Amygdala (tissue), 56 donors: ENCODE data around the gene CDPF1.
A peak's percentile ranks its signal among the peaks of the same experiment; 100 is the strongest.
"Not testable (repeated sequence)": the region's sequence is repeated elsewhere in the genome, so short reads cannot be mapped to it uniquely, and the experiment has no call there.

Experiments
- DNase-seq, 56 donors: peaks; one replicate each; lab custom pipeline; 2025; lab: John Stamatoyannopoulos, UW

CDPF1 gene

DNA sequence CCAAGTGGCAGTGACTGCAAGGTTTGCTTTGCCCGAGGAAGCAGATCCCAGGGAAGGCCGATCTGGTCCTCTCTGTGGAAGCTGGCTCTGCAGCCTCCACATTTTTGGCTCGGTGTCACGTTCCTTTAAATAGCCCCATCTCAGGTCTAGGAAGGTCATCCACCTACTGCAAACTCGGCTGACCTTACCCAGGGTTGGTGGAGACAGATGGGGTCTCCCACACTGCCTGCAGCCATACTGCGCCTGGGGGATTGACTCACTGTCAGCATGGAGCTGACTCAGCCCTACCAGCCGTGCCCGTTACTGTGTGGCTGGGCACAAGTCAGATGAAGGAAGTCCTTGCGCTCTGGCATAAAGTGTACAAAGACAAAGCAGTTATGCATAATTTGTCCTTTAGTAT, 16.9 kb downstream of the CDPF1 start:
- DNase-seq: peak in 27 of 56 donors; percentile 8 to 53 (median 41)

GRCh38 chr22:46230262-46230901, 19.7 kb downstream of the CDPF1 start:
- no peak for DNase-seq

- no peak for DNase-seq
These were observed 20.4 kb downstream of the CDPF1 start for GRCh38 chr22:46229701-46230100.

DNA sequence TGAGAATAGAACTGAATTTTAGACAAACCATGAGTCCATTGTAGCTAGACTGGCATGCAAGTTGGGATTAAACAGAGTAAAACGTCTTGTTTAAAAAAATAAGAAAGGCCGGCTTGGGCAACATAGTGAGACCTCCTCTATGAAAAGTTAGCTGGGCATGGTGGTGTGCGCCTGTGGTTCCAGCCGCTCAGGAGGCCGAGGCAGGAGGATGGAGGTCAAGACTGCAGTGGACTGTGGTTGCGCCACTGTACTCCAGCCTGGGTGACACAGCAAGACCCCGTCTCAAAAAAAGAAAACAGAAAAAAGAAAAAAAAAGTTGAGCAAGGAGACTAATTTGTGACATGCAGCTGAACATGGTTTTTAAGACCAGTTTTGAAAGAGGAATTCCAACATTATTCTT, 23.5 kb downstream of the CDPF1 start:
- DNase-seq: no peak

- DNase-seq: no peak
These were observed 24.5 kb downstream of the CDPF1 start for GRCh38 chr22:46225631-46226030.

GRCh38 chr22:46224898-46225290, 25.2 kb downstream of the CDPF1 start:
- no peak for DNase-seq

DNA sequence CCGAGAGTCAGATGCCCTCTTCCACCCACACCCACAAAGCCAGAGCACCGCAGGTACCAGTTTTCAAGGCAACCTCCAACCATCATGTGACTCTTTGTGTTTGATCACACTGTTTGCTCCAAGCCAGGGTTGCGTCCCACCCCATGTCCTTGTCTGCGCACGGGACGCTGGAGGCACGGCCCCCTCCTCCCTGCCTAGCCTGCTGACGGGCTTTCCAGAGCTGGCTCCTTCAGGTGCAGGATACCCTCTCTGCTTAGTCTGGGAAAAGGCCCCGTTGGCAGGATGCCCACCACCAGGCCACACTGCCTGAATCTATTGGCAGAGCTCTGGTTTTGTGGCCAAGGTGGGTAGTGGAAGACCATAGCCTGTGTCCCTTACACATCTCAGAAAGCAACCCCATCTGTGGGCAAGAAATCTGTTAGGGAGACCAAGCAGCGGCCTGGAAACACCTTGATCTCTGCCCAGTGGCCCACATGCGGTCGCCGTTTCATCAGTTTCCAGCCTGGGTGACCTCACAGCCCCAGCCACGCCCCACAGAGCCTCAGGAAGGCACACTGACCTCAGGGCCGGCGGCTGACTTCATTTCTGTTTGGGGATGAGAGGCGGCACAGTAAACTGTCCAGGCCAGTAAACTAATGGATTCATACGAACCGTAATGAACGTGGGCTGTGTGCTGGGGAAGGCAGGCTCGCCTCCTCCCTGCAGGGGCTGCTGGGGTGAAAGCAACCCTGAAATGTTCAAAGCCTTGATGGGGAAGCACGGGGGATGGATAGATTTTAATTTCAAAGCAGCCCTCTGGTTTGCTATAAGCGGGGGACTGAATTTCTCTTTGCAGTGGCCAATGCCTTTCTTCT, 25.8 kb downstream of the CDPF1 start:
- no peak for DNase-seq

- no peak for DNase-seq
These were observed 29.2 kb downstream of the CDPF1 start for GRCh38 chr22:46220921-46221320.

- DNase-seq: no peak
These were observed 30.5 kb downstream of the CDPF1 start for GRCh38 chr22:46219636-46220035.

GRCh38 chr22:46214616-46215015, 35.5 kb downstream of the CDPF1 start:
- DNase-seq: no peak

GRCh38 chr22:46214149-46214548, 35.9 kb downstream of the CDPF1 start:
- no peak for DNase-seq

DNA sequence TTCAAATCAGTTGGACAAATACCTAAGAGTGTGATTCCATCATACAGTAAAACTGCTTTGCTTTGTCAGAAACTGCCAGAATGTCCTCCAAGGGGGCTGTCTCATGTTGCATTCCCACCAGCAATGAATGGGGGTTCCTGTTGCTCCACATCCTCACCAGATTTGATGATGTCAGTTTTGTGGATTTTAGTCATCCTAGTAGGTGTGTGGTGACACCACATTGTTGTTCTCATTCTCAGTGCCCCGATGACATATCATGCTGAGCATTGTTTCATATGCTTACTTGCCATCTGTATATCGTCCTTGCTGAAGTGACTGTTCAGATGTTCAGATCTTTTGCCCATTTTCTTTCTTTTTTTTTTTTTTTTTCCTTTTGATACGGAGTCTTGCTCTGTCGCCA, 37.0 kb downstream of the CDPF1 start:
- DNase-seq: no peak

DNA sequence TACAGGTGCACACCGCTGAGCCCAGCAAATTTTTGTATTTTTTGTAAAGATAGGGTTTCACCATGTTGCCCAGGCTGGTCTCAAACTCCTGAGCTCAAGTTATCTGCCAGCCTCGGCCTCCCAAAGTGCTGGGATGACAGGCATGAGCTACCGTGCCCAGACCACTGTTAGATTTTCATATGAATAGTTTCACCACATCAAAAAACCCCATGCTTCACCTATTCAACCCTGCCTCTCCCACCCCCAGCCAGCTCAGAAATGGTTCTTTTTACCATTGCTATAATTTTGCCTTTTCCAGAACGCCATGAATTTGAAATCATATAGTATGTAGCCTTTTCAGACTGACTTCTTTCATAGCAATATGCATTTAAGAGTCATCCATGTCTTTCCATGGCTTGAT, 37.9 kb downstream of the CDPF1 start:
- no peak for DNase-seq

DNA sequence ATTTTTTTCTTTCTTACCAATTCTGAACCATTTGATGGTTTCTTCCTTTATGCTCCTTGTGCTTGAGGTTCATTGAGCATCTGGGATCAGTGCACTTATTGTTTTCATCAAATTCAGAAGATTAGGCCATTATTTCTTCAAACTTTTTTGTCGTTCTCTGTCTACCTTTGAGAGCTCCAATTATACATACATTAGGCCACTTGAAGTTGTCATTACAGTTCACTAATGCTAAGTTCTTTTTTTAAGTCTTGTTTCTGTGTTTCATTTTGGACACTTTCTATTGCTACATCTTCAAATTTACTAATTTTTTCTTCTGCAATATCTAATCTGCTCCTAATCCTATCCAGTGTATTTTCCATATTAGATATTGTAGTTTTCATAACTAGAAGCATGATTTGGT, 40.8 kb downstream of the CDPF1 start:
- DNase-seq: no peak

DNA sequence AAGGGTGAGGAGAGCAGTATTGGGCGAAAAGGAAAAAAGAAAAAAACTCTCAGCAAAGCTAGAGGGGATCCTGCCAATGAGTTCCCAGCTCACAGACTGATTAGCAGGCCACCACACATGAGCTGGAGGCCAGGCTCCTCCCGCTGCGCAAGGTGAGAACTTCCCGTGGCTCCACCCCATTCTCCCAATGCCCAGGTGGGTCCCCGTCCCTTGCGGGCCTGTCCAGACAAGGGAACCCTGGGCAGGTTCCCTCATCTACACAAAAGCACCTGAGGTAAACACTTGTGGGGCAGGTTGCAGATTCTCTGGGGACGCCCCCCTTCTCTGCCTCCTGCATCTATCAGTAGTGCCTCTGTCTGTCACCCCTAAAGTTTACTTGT, 46.5 kb downstream of the CDPF1 start:
- DNase-seq: no peak

GRCh38 chr22:46202897-46203600, 47.0 kb downstream of the CDPF1 start:
- DNase-seq: no peak

- no peak for DNase-seq
These were observed 48.9 kb downstream of the CDPF1 start for GRCh38 chr22:46201059-46201757.

DNA sequence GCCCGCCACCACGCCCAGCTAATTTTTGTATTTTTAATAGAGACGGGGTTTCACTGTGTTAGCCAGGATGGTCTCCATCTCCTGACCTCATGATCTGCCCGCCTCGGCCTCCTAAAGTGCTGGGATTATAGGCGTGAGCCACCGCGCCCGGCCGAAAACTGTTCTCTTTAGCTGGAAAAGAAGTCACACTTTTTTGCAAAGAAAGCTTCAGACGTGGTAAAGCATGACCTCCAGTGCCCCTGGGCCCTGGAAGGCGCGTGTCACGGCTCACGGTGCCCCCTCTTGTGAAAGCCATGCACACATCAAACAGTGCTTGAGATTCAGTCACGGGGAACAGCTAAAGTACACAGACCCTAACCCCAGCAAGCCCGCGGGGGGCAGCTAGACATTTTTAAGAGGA, 51.3 kb downstream of the CDPF1 start:
- not testable (repeated sequence) for DNase-seq

DNA sequence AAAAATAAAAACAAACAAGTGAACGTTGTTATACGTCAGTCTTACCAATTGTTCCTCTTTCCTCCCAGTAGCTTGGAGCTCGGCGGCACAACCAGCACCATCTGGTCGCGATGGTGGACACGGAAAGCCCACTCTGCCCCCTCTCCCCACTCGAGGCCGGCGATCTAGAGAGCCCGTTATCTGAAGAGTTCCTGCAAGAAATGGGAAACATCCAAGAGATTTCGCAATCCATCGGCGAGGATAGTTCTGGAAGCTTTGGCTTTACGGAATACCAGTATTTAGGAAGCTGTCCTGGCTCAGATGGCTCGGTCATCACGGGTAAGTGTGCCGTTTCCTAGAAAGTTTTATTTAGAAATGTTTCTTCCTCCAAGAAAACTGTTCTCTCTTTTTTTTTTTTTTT, 51.8 kb downstream of the CDPF1 start:
- DNase-seq: no peak

GRCh38 chr22:46196278-46196677, 53.8 kb downstream of the CDPF1 start:
- DNase-seq: peak in 4 of 56 donors; percentile 8 to 17 (median 10)
